Kidney (tissue), 14 donors: ENCODE measurements around the gene AP4M1. TPM values are rescaled to one million over a fixed set of nuclear protein-coding genes. Genes with fewer than 3 reads are reported as not detected.

Experiments used
- DNase-seq, 5 donors: peaks; one replicate each; pipeline ENCODE4 v3.0.0-alpha.2; 2013 to 2020
- FAIRE-seq: peaks from 2 replicates; lab custom pipeline; 2012; peaks lifted over from hg19 to GRCh38; lab: Jason Lieb, UNC
- H3K27ac ChIP-seq, 2 donors: one replicate each; pipeline ENCODE4 v1.7.0; 2013; ENCODE audit warnings: low read depth in 2 of 2, low read length in 2 of 2, inconsistent platforms in 1 of 2
- H3K27me3 ChIP-seq: one replicate; pipeline ENCODE4 v1.7.1; 2013; ENCODE audit warnings: low read length, inconsistent platforms; ENCODE audit not compliant: control insufficient read depth, insufficient read depth
- H3K36me3 ChIP-seq, 3 donors: one replicate each; pipeline versions ENCODE4 v1.7.0 to v1.7.1; 2013; ENCODE audit warnings: low read length in 3 of 3, control low read depth in 1 of 3, inconsistent platforms in 1 of 3; ENCODE audit not compliant: insufficient read depth in 3 of 3, control insufficient read depth in 2 of 3
- H3K4me1 ChIP-seq, 3 donors: one replicate each; pipeline versions ENCODE4 v1.7.0 to v1.7.1; 2013; ENCODE audit warnings: low read length in 3 of 3, inconsistent platforms in 1 of 3, low read depth in 1 of 3; ENCODE audit not compliant: control insufficient read depth in 2 of 3, insufficient read depth in 2 of 3
- H3K4me3 ChIP-seq, 3 donors: one replicate each; pipeline versions ENCODE4 v1.7.0 to v1.8.1; 2013; ENCODE audit warnings: low read length in 3 of 3, control low read depth in 1 of 3, inconsistent platforms in 1 of 3
- H3K9ac ChIP-seq, 3 donors: one replicate each; pipeline versions ENCODE4 v1.7.0 to v1.7.1; 2013; ENCODE audit warnings: low read length in 3 of 3, control low read depth in 1 of 3, inconsistent platforms in 1 of 3
- H3K9me3 ChIP-seq, 3 donors: one replicate each; pipeline versions ENCODE4 v1.7.0 to v1.7.1; 2013; ENCODE audit warnings: low read length in 3 of 3, control low read depth in 1 of 3, inconsistent platforms in 1 of 3; ENCODE audit not compliant: control insufficient read depth in 2 of 3, insufficient read depth in 1 of 3
- CTCF ChIP-seq: IDR thresholded peaks from 3 replicates; pipeline ENCODE4 v1.5.1; 2012; ENCODE audit warnings: mild to moderate bottlenecking, moderate library complexity, borderline replicate concordance; ENCODE audit not compliant: insufficient read depth; ENCODE audit errors: extremely low read depth
- intact Hi-C: fragments of 100-400 bp; cut with DNase I; formaldehyde crosslinking; loops from one replicate; pipeline ENCODE4 v1.11.1; 2022
- polyA plus RNA-seq: library from polyadenylated mRNA; stranded (reverse); fragments of 350-450 nt; fragmentation: Illumina TruSeq; extraction: RNeasy Lipid Tissue Mini Kit (QIAGEN cat#74804); gene quantifications from one replicate; pipeline ENCODE4 v1.2.3, GENCODE V29; 2014; ENCODE audit warnings: low read depth, low replicate concordance; ENCODE audit not compliant: insufficient read depth
- total RNA-seq: library from RNA; stranded (reverse); fragmentation: NEBNext Ultra II Directional; extraction: Animal tissue kit (Norgen Biotek cat#: 25700); gene quantifications from one replicate; pipeline ENCODE4 v1.2.1, GENCODE V29; 2021
- donor health status: control.
- donor health status: control.
- donor health status: control.
- donor health status: control.
- donor health status: control.
- donor health status: DM: yes; HTN: yes; CAD: no.
- donor health status: Normal renal cell carcinoma (clear cell type).

The AP4M1 gene
- total and polyA plus RNA-seq, 2 donors from 2014 or later = 16.4 to 22.8 TPM

- no peak for DNase-seq
- intact Hi-C loops = no loop called here
- Histone ChIP-seq H3K9me3 (no peaks in the 10 kb centered on the region), H3K27ac (no peak overlapping the region), H3K9ac (no peak overlapping the region), H3K27me3 (no peaks in the 10 kb centered on the region), H3K4me1 (peaks cover 0 to 6% (median 4%) of the 10 kb centered on the region in 3 donors), H3K4me3 (no peak overlapping the region), H3K36me3 (peaks cover 27 to 76% (median 53%) of the 10 kb centered on the region in 3 donors)
- FAIRE-seq = no peak
- TF ChIP-seq CTCF = no peak
Observed at GRCh38 chr7:100093925-100094486, 7.4 kb upstream of the AP4M1 start.

GRCh38 chr7:100095289-100095688 is 6.2 kb upstream of the AP4M1 start:
- Histone ChIP-seq H3K27ac (no peak overlapping the region), H3K9ac (no peak overlapping the region), H3K36me3 (peaks cover 33 to 85% (median 53%) of the 10 kb centered on the region in 3 donors), H3K27me3 (no peaks in the 10 kb centered on the region), H3K9me3 (no peaks in the 10 kb centered on the region), H3K4me3 (no peak overlapping the region), H3K4me1 (peaks cover 0 to 10% (median 6%) of the 10 kb centered on the region in 3 donors)
- TF ChIP-seq CTCF = no peak
- intact Hi-C loops = no loop called here
- FAIRE-seq (no peak), DNase-seq (no peak)

GRCh38 chr7:100095704-100096103 is 5.7 kb upstream of the AP4M1 start:
- Histone ChIP-seq H3K9ac (no peak overlapping the region), H3K36me3 (peaks cover 29 to 80% (median 50%) of the 10 kb centered on the region in 3 donors), H3K9me3 (no peaks in the 10 kb centered on the region), H3K4me1 (peaks cover 0 to 10% (median 6%) of the 10 kb centered on the region in 3 donors), H3K27ac (no peak overlapping the region), H3K27me3 (no peaks in the 10 kb centered on the region), H3K4me3 (no peak overlapping the region)
- FAIRE-seq = no peak
- no peak for TF ChIP-seq CTCF
- intact Hi-C loops = no loop called here
- no peak for DNase-seq

- Histone ChIP-seq H3K27me3 (no peaks in the 10 kb centered on the region), H3K36me3 (peaks cover 25 to 56% (median 28%) of the 10 kb centered on the region in 3 donors), H3K4me3 (no peak overlapping the region), H3K27ac (no peak overlapping the region), H3K4me1 (peaks cover 0 to 10% (median 6%) of the 10 kb centered on the region in 3 donors), H3K9me3 (no peaks in the 10 kb centered on the region), H3K9ac (no peak overlapping the region)
- FAIRE-seq = no peak
- intact Hi-C loops = no loop called here
- no peak for DNase-seq
- TF ChIP-seq CTCF = no peak
Observed at GRCh38 chr7:100098913-100099312, 2.5 kb upstream of the AP4M1 start.
